Panc1 (cell line): ENCODE data around the gene B9D2.

Experiments used
- POLR2AphosphoS5 ChIP-seq: IDR thresholded peaks from 2 replicates; pipeline ENCODE4 v1.6.1; 2012; ENCODE audit warnings: mild to moderate bottlenecking, low read depth, low read length, moderate library complexity
- TF ChIP-seq, protein P1 (sequence below): fragments of 450-650 bp; IDR thresholded peaks from 2 replicates; pipeline ENCODE4 v1.5.1; 2017; ENCODE audit warnings: mild to moderate bottlenecking

DNA sequence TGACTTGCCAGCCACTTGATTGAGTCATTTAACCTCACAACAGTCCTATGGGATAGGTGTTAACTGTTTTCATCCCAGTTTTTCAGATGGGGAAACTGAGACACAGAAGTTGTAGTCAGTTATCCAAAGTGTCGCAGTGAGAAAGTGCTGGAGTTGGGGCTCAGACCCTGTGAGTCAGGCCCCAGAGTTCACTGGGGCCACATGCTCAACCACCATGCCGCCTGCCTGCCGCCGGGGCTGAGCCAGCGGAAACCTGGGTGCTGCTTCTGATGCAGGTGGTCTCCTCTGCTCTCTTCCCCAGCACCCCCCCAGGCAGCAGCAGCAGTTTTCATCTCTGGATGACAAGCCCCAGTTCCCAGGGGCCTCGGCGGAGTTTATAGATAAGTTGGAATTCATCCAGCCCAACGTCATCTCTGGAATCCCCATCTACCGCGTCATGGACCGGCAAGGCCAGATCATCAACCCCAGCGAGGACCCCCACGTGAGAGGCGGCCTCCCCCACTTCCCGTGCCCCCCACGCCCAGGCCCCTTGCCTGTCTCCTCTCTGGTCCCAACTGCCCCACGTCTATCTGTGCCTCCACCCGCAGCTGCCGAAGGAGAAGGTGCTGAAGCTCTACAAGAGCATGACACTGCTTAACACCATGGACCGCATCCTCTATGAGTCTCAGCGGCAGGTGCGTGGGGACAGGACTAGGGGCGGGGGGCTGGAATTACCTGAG, 46.5 kb upstream of the B9D2 start:
- TF ChIP-seq POLR2AphosphoS5, result no peak
- TF ChIP-seq, protein P1, sequence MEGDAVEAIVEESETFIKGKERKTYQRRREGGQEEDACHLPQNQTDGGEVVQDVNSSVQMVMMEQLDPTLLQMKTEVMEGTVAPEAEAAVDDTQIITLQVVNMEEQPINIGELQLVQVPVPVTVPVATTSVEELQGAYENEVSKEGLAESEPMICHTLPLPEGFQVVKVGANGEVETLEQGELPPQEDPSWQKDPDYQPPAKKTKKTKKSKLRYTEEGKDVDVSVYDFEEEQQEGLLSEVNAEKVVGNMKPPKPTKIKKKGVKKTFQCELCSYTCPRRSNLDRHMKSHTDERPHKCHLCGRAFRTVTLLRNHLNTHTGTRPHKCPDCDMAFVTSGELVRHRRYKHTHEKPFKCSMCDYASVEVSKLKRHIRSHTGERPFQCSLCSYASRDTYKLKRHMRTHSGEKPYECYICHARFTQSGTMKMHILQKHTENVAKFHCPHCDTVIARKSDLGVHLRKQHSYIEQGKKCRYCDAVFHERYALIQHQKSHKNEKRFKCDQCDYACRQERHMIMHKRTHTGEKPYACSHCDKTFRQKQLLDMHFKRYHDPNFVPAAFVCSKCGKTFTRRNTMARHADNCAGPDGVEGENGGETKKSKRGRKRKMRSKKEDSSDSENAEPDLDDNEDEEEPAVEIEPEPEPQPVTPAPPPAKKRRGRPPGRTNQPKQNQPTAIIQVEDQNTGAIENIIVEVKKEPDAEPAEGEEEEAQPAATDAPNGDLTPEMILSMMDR, result no peak
